C4-2B (cell line): ENCODE results near the gene URB1.

Experiments
- CTCF ChIP-seq: fragments of 450-650 bp; conservative IDR thresholded peaks from 2 replicates; pipeline ENCODE4 v1.5.1; 2017; ENCODE audit warnings: mild to moderate bottlenecking
- ZFX ChIP-seq: fragments of 450-650 bp; IDR thresholded peaks from 2 replicates; pipeline ENCODE4 v1.6.1; 2017

- TF ChIP-seq CTCF (no peak), ZFX (no peak)
Observed at GRCh38 chr21:32309906-32310460, 82.8 kb downstream of the URB1 start.
